ENCODE data around the gene UAP1L1. TPM values are rescaled to one million over a fixed set of nuclear protein-coding genes. Genes with fewer than 3 reads are reported as not detected.

UAP1L1 gene, protein sequence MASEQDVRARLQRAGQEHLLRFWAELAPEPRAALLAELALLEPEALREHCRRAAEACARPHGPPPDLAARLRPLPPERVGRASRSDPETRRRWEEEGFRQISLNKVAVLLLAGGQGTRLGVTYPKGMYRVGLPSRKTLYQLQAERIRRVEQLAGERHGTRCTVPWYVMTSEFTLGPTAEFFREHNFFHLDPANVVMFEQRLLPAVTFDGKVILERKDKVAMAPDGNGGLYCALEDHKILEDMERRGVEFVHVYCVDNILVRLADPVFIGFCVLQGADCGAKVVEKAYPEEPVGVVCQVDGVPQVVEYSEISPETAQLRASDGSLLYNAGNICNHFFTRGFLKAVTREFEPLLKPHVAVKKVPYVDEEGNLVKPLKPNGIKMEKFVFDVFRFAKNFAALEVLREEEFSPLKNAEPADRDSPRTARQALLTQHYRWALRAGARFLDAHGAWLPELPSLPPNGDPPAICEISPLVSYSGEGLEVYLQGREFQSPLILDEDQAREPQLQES
- total RNA-seq (2012; rRNA removed) (2.3 and 2.5 TPM in 2 replicates), polyA plus RNA-seq (2012; rRNA removed) (8.7 and 9.8 TPM in 2 replicates), Bru-seq, nascent RNA (percentile 47 among the genes with signal in this experiment), BruChase-seq, experiment 1, labeled RNA remaining after a 6-hour chase (percentile 61 among the genes with signal in this experiment), BruChase-seq, experiment 2, labeled RNA remaining after a 2-hour chase (percentile 61 among the genes with signal in this experiment)
- polyA plus RNA-seq (2012; cell fraction: cytosol; rRNA removed), result 4.2 and 5.1 TPM in 2 replicates
- polyA plus RNA-seq (2012; cell fraction: nucleus; rRNA removed; ENCODE audit: low replicate concordance), result 45.6 and 69.6 TPM in 2 replicates
- long read RNA-seq, partial matches to known transcripts, result 6 of 7 reads
- long read RNA-seq, other reads (novel, unspliced or antisense), result 0 of 7 reads

DNA sequence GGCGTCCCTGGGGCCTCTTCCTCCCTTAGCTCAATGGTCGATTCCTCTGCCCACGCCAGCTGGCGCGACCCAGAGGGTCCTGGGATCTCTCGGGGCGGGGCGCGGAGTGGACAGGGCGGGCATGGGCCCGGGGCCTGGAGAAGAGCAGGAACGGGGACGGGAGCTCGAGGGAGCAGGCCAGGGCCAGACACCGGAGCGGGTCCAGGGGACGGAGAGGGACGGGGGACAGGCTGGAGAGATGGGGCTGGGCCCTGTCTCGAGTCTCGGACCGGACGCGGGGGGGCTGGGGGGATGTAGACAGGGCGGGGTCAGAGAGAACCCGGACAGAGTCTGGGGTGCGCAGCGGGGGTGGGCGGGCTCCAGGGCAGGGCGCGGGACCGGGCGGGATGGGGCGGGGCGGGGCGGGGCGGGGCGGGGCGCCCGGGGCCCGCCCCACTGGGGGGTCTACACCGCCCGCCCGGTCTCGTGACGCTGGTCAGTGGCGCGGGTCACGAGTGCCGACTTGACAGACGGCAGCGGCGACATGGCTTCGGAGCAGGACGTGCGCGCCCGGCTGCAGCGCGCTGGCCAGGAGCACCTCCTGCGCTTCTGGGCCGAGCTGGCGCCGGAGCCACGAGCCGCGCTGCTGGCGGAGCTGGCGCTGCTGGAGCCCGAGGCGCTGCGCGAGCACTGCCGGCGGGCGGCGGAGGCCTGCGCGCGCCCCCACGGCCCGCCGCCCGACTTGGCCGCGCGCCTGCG lies at the start of gene UAP1L1:
Gene UAP1L1 (plus strand): TSS at position 508 of the 738 bp plus-strand sequence. CDS start 16 bp downstream, at position 524.
- Histone ChIP-seq H3K4me1 (ENCODE audit: control insufficient read depth, insufficient read depth, low read length) (no peaks in the 10 kb centered on the region), H4K5ac (ENCODE audit: low read depth, low read length) (peak within 1 kb of the TSS; percentile 52), H4K91ac (ENCODE audit: insufficient read depth, low read depth, low read length) (peak within 1 kb of the TSS; percentile 38), H3K9me3 (ENCODE audit: control insufficient read depth, insufficient read depth, low read length) (no peaks in the 10 kb centered on the region), H2AK5ac (ENCODE audit: low read depth, low read length) (peak within 1 kb of the TSS; percentile 28), H2BK15ac (ENCODE audit: low read depth, low read length) (no peak within 1 kb of the TSS; the same call in 2 of the 3 replicates), H2AFZ (replicated peaks; ENCODE audit: low read length, poor library complexity) (peak within 1 kb of the TSS; percentile 95), H2BK20ac (ENCODE audit: low read depth, low read length) (no peak within 1 kb of the TSS; the same call in 1 of the 2 replicates), H4K8ac (ENCODE audit: low read depth in 2 of 2, low read length in 2 of 2) (peak within 1 kb of the TSS; percentile 41 to 97; a peak in 2 of 4 replicates), H2BK5ac (ENCODE audit: low read depth, low read length, poor library complexity, severe bottlenecking) (peak within 1 kb of the TSS; percentile 24), H3K27me3 (ENCODE audit: control insufficient read depth, insufficient read depth, low read length) (no peaks in the 10 kb centered on the region), H3K4me3 (ENCODE audit: insufficient read depth, low read depth, low read length) (peak within 1 kb of the TSS; percentile 99), H3K36me3 (ENCODE audit: control insufficient read depth, insufficient read depth, low read length) (peaks cover 21% of the 10 kb centered on the region; the same call in 1 of the 2 replicates), H3K27ac (ENCODE audit: insufficient read depth, low read length) (peak within 1 kb of the TSS; percentile 54), H3K4me2 (ENCODE audit: low read depth, low read length) (peak within 1 kb of the TSS; percentile 89), H3K14ac (replicated peaks; ENCODE audit: low read depth, low read length) (peak within 1 kb of the TSS; percentile 71), H2AK9ac (replicated peaks; ENCODE audit: low read depth, low read length, poor library complexity) (peak within 1 kb of the TSS; percentile 96), H3K56ac (ENCODE audit: extremely low read depth, insufficient read depth, low read length) (peak within 1 kb of the TSS; percentile 41), H3K79me1 (ENCODE audit: low read depth in 1 of 2, low read length in 2 of 2) (peaks cover 8 to 33% of the 10 kb centered on the region in 2 experiments), H2BK120ac (ENCODE audit: low read depth, low read length) (peak within 1 kb of the TSS; percentile 68), H3K23ac (ENCODE audit: low read depth, low read length) (peak within 1 kb of the TSS; percentile 66), H3K9ac (ENCODE audit: low read depth, low read length) (peak within 1 kb of the TSS; percentile 78), H3K4ac (ENCODE audit: low read depth, low read length) (peak within 1 kb of the TSS; percentile 88), H4K20me1 (ENCODE audit: insufficient read depth, low read length) (peaks cover 10% of the 10 kb centered on the region), H3K9me1 (ENCODE audit: insufficient read depth, low read length) (no peaks in the 10 kb centered on the region), H3K18ac (ENCODE audit: low read depth, low read length) (peak within 1 kb of the TSS; percentile 74; the same call in 1 of the 2 replicates)
- dilution Hi-C loops (cut with HindIII; ENCODE audit: low sequenced_read_pairs, unreplicated experiment), result no loop called here
- BruUV-seq (replicated peaks), result no TSS peak
- TF ChIP-seq MAZ (IDR thresholded peaks at IDR 0.05; ENCODE audit: borderline replicate concordance, low read depth, low read length) (no peak), RCOR1 (IDR thresholded peaks at IDR 0.05; ENCODE audit: insufficient replicate concordance, low read length) (no peak), RAD21 (IDR thresholded peaks at IDR 0.05; ENCODE audit: low read length) (no peak), CHD1 (IDR thresholded peaks at IDR 0.05; ENCODE audit: low read depth, low read length) (no peak), BHLHE40 (IDR thresholded peaks at IDR 0.05; ENCODE audit: low read depth, low read length) (peak; percentile 61; the same call in 1 of the 2 replicates)
- TF ChIP-seq, protein P1, sequence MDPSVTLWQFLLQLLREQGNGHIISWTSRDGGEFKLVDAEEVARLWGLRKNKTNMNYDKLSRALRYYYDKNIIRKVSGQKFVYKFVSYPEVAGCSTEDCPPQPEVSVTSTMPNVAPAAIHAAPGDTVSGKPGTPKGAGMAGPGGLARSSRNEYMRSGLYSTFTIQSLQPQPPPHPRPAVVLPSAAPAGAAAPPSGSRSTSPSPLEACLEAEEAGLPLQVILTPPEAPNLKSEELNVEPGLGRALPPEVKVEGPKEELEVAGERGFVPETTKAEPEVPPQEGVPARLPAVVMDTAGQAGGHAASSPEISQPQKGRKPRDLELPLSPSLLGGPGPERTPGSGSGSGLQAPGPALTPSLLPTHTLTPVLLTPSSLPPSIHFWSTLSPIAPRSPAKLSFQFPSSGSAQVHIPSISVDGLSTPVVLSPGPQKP (IDR thresholded peaks at IDR 0.05; ENCODE audit: borderline replicate concordance, low read depth, low read length), result no peak
- TF ChIP-seq, protein P2, sequence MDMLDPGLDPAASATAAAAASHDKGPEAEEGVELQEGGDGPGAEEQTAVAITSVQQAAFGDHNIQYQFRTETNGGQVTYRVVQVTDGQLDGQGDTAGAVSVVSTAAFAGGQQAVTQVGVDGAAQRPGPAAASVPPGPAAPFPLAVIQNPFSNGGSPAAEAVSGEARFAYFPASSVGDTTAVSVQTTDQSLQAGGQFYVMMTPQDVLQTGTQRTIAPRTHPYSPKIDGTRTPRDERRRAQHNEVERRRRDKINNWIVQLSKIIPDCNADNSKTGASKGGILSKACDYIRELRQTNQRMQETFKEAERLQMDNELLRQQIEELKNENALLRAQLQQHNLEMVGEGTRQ (IDR thresholded peaks at IDR 0.05; ENCODE audit: low read depth, low read length), result peak; percentile 51; the same call in 1 of the 2 replicates
- ChIA-PET POLR2A (ENCODE audit: unreplicated experiment) (interaction anchor here (0.5 to 0.6 kb wide), 2 partner anchors 9 to 55 kb away, joined by 4 to 8 read pairs; no protein-coding TSS in a partner anchor), CTCF (interaction anchor here (1.2 to 1.5 kb wide), 2 partner anchors 13 to 31 kb away, joined by 5 to 7 read pairs; no protein-coding TSS in a partner anchor)
- 6% methylated on average over 40 of the region's 87 CpGs; no CpG with 5 or more reads in 1 of the 2 experiments for WGBS, 2 experiments (ENCODE audit: extremely low coverage in 2 of 2, insufficient read length in 1 of 2)
- intact Hi-C loops (cut with micrococcal nuclease), result no loop called here
- ATAC-seq (ENCODE audit: low read depth) (peak; percentile 85), DNase-seq (peak; percentile 42)
- in situ Hi-C loops (cut with MboI; ENCODE audit: low sequenced_read_pairs), result no loop called here
